ENCODE data around the gene RAE1. TPM values are rescaled to one million over a fixed set of nuclear protein-coding genes. Genes with fewer than 3 reads are reported as not detected.

The RAE1 gene
- total and polyA plus RNA-seq, 2 experiments from 2014 or later = 35.4 to 43.3 TPM

GRCh38 chr20:57400821-57401564, 49.9 kb downstream of the RAE1 start (continued):
- TF ChIP-seq ZNF331 (CRISPR knock-in tag; IDR thresholded peaks at IDR 0.05; ENCODE audit: low read depth) (no peak), JUNB (IDR thresholded peaks at IDR 0.05; ENCODE audit: unreplicated experiment) (no peak), STAT1 (IDR thresholded peaks at IDR 0.05; ENCODE audit: unreplicated experiment) (no peak)
- TF ChIP-seq, protein P1, sequence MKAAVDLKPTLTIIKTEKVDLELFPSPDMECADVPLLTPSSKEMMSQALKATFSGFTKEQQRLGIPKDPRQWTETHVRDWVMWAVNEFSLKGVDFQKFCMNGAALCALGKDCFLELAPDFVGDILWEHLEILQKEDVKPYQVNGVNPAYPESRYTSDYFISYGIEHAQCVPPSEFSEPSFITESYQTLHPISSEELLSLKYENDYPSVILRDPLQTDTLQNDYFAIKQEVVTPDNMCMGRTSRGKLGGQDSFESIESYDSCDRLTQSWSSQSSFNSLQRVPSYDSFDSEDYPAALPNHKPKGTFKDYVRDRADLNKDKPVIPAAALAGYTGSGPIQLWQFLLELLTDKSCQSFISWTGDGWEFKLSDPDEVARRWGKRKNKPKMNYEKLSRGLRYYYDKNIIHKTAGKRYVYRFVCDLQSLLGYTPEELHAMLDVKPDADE (IDR thresholded peaks at IDR 0.05) = no peak

GRCh38 chr20:57401565-57401918, 50.5 kb downstream of the RAE1 start:
- no peak for DNase-seq (ENCODE audit: low spot score)
- H4K20me1 ChIP-seq (replicated peaks; ENCODE audit: insufficient read depth) = peaks cover 4% of the 10 kb centered on the region
- H3K4me3 ChIP-seq = no peak overlapping the region
- TF ChIP-seq POLR2AphosphoS5 (IDR thresholded peaks at IDR 0.05; ENCODE audit: low read depth) (no peak), CREB1 (CRISPR knock-in tag; IDR thresholded peaks at IDR 0.05; ENCODE audit: low read depth) (no peak), CTCF (conservative IDR thresholded peaks at IDR 0.05; ENCODE audit: low read depth in 2 of 2) (no peak), JUNB (IDR thresholded peaks at IDR 0.05; ENCODE audit: unreplicated experiment) (no peak), EZH2phosphoT487 (IDR thresholded peaks at IDR 0.05; ENCODE audit: unreplicated experiment) (no peak), ZNF331 (CRISPR knock-in tag; IDR thresholded peaks at IDR 0.05; ENCODE audit: low read depth) (no peak)
- H3K27ac ChIP-seq (ENCODE audit: low read depth) = no peak overlapping the region
- H3F3A ChIP-seq (replicated peaks; ENCODE audit: low read depth) = no peaks in the 10 kb centered on the region
- H3K9me2 ChIP-seq (ENCODE audit: insufficient read depth) = no peaks in the 10 kb centered on the region
- H3K4me3 Mint-ChIP-seq = no peak overlapping the region
- no peak overlapping the region for H2AFZ ChIP-seq
- peaks cover 7% of the 10 kb centered on the region for H3K27me3 Mint-ChIP-seq (ENCODE audit: insufficient read depth, low read depth, poor library complexity)
- no peak for ATAC-seq
- H3K4me1 ChIP-seq (ENCODE audit: insufficient read depth) = no peaks in the 10 kb centered on the region
- H3K27ac Mint-ChIP-seq = no peak overlapping the region
- peaks cover 47% of the 10 kb centered on the region for H3K36me3 Mint-ChIP-seq (ENCODE audit: low read depth)
- 0 out of 2 replicates have a peak, but pooled peaks cover 3% of the 10 kb centered on the region for H3K36me3 ChIP-seq (ENCODE audit: insufficient read depth)
- H3K9me3 Mint-ChIP-seq = no peaks in the 10 kb centered on the region
- H3K79me2 ChIP-seq (replicated peaks; ENCODE audit: insufficient read depth) = peaks cover 57% of the 10 kb centered on the region
- no peak overlapping the region for H3K4me2 ChIP-seq
- H3K4me1 Mint-ChIP-seq = peaks cover 3% of the 10 kb centered on the region
- no peaks in the 10 kb centered on the region for H3K27me3 ChIP-seq (ENCODE audit: insufficient read depth)

DNA sequence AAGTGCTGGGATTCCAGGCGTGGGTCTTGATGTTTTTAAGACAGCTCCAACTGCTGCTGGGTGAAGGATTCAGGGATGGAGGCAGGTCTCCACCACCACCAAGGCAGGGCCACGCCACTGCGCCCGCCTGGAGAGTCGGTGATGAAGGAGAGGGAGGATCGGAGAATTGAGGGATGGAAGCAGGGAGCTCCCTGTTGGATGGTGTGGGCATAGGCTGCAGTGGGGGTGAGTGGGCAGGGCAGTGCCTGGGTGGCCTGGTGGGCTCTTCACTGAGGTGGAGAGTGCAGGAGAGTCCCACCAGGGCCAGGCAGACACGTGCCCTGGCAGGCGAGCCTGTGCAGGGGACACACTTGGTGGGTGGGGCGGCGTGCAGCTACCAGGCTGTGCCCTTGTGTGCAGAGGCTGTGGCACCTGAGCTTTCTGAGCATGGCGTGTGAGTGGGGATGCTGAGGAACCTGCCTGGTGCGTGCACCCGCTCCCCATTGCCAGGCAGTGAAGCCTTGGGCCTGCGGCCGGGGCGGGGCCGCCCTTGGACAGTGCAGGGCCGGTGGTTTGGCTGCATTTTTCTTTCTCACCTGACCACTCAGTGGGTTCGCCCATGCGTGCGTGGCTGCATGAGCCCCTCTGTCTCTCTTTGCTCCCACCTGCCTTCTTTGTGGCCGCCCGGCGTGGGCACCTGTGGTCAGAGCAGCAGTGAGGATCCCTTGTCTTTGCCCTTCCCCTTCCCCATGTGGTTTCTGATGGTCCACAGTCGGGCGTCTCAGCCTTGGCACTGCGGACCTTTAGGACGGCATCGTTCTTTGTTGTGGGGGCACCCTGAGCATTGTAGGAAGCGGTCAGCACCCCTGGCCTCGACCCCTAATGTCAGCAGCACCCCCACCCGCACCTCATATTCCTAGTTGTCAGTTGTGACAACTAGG, 51.4 kb downstream of the RAE1 start:
- TF ChIP-seq, protein P1 (IDR thresholded peaks at IDR 0.05) = no peak
- TF ChIP-seq POLR2AphosphoS5 (IDR thresholded peaks at IDR 0.05; ENCODE audit: low read depth) (no peak), STAT1 (IDR thresholded peaks at IDR 0.05; ENCODE audit: unreplicated experiment) (no peak), EZH2phosphoT487 (IDR thresholded peaks at IDR 0.05; ENCODE audit: unreplicated experiment) (no peak)
- Mint-ChIP-seq H3K4me1 (peaks cover 3% of the 10 kb centered on the region), H3K27me3 (ENCODE audit: insufficient read depth, low read depth, poor library complexity) (peaks cover 10% of the 10 kb centered on the region), H3K9me3 (no peaks in the 10 kb centered on the region), H3K27ac (no peak overlapping the region), H3K36me3 (ENCODE audit: low read depth) (peaks cover 47% of the 10 kb centered on the region), H3K4me3 (no peak overlapping the region)
- Histone ChIP-seq H3K27ac (ENCODE audit: low read depth) (no peak overlapping the region), H2AFZ (no peak overlapping the region), H3K36me3 (ENCODE audit: insufficient read depth) (0 out of 2 replicates have a peak, but pooled peaks cover 3% of the 10 kb centered on the region), H3K9me2 (ENCODE audit: insufficient read depth) (no peaks in the 10 kb centered on the region), H3K4me2 (no peak overlapping the region), H3K27me3 (ENCODE audit: insufficient read depth) (no peaks in the 10 kb centered on the region), H4K20me1 (replicated peaks; ENCODE audit: insufficient read depth) (peaks cover 4% of the 10 kb centered on the region), H3K79me2 (replicated peaks; ENCODE audit: insufficient read depth) (peaks cover 50% of the 10 kb centered on the region), H3K4me1 (ENCODE audit: insufficient read depth) (no peaks in the 10 kb centered on the region), H3F3A (replicated peaks; ENCODE audit: low read depth) (no peaks in the 10 kb centered on the region), H3K4me3 (no peak overlapping the region)
- ATAC-seq = no peak
- no peak for DNase-seq (ENCODE audit: low spot score)
